ENCODE data around the gene AMZ1.

Gene AMZ1

DNA sequence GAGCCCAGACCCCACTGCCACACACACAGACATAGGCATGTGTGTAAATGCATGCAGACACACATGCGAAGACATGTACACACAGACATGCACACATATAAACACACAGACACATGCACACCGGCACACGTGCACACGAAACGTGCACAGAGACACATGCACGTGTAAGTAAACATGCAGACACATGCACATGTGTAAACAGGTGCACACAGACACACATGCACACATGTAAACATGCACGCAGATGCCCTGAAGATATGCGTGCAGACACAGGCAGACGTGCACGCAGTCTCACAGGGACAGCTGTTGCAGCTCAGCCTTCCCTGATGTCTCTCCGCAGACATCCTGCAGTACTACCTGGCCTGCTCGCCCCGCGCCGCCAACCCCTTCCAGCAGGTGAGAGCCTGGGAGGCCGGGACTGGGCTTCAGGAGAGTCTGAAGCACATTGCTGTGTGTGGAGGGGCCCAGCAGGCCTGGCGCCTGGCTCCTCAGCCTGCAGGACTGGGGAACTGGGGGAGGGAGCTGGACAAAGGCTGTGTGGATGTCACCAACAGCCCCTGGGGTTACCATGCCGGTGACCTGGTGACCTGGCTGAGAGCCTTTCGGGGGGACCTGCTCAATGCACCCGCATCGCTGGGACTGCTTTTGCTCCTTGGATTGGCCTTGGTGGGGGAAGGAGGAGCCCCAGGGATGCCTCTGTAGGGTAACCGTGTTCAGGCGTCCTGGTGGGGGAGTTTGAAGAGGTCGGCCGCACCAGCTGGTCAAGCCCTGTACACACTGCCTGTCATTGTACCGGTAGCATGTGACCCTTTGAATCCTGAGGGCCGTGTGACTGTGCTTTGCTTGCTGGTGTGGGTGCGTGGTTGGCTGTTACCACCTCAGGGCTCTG is 35.9 kb upstream of the AMZ1 start:
- DNase-seq (ENCODE audit: low read depth) = no peak

DNA sequence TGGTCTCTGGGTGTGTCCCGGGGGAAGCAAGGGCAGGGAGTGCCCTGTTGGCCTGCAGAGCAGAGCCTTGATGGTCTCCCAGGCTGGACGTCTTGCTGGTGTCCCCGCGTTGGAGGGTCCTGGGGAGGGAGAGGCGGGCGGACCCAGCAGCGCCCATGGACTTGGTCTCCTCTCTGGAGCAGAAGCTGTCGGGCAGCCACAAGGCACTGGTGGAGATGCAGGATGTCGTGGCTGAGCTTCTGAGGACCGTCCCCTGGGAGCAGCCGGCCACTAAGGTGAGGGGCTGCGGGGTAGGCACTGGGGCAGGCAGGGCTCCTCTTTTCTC is 35.3 kb upstream of the AMZ1 start:
- DNase-seq (ENCODE audit: low read depth) = no peak

DNA sequence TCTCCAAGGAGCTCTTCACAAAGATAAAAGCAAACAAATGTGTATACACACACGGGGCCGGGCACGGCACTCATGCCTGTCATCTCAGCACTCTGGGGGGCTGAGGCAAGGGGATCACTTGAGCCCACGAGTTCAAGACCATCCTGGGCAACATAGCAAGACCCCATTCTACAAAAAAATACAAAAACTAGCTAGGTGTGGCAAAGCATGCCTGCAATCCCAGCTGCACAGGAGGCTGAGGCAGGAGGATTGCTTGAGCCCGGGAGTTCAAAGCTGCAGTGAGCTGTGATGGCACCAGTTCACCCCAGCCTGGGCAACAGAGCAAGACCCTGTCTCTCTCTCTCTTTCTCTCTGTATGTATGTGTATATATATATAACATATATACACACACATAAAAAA is 33.9 kb upstream of the AMZ1 start:
- no peak for DNase-seq (ENCODE audit: low read depth)

DNA sequence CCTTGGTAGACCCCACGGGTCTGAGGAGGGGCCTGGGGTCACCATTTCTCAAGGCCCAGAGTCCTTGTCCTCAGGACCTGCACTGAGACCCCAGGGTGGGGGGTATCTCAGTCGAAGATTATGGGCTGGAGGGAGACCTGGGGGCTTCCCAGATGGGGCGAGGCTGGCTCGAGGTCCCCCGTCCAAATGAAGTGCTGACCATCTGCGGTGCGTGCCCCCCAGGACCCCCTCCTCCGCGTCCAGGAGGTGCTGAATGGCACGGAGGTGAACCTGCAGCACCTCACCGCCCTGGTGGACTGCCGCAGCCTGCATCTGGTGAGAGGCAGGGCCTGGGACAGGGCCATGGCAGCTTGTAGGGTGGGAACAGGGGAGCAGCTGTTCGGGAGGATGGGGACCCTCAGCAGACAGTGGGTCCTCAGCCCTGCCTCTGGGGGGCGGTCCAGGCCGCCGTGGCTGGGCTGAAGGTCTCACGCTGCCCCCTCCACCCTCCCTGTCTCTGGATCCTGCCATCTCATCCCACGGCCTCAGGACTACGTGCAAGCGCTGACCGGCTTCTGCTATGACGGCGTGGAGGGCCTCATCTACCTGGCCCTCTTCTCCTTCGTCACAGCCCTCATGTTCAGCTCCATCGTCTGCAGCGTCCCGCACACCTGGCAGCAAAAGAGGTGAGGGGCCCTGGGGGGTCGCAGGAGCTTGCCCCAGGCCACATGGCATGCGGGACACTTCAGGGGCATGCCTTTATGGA is 32.0 kb upstream of the AMZ1 start:
- no peak for DNase-seq (ENCODE audit: low read depth)

DNA sequence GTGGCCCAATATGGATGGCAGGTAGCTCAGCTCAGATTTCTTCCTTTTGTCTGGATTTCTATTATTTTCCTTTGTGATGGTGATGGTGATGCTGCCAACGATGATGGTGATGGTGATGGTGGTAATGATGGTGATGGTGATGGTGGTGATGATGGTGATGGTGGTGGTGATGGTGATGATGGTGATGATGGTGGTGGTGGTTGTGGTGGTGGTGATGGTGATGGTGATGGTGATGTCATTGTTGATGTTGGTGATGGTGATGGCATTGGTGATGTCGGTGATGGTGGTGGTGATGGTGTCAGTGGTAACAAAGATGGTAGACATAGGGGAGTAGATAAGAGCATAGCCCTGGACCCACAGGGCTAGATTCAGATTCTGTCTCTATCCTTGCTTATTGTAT is 30.8 kb upstream of the AMZ1 start:
- no peak for DNase-seq (ENCODE audit: low read depth)

DNA sequence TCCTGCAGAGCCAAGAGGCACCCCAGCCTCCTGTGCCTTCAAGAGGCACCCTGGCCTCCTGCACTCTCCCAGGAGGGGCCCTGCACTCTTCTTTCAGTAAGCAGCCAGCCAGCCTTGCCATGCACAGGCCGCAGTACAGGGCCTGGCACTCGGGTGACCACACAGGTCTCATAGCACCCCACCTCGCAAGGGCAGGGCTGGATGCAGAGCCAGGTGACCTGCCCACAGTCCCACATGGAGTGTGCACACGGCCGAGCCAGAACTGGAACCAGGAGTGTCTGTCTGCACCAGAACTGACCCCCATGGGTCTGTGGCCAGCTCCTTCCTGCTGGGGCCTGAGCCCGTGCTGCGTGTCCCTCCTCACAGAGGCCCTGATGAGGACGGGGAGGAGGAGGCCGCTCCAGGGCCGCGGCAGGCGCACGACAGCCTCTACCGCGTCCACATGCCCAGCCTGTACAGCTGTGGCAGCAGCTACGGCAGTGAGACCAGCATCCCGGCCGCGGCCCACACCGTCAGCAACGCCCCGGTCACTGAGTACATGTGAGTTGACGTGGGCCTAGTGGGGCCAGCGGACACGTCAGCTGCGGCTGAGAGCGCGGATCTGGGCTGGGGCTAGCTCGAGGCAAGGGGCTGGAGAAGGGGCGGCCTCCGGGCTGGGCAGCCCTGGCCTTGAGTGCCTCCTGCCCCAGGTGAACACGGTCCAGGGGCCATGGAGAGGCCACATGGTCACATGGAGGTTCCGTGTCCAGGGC is 29.9 kb upstream of the AMZ1 start:
- DNase-seq (ENCODE audit: low read depth) = no peak

DNA sequence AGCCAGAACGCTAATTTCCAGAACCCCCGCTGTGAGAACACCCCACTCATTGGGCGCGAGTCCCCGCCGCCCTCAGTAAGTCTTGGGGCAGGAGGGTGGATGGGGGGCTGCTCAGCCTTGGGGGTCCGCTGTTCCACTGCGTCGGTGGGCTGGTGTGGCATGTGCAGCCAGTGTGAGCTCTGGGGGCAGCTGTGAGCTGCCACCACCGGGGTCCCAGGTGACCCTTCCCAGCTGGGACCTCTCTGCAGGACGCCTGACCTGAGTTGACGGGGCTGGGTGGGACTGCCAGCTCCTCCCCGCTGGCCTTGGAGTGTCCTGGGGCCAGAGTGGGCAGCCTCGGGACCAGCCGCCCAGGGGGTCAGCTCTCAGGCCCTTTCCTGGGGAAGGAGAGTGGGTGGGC is 29.1 kb upstream of the AMZ1 start:
- DNase-seq (ENCODE audit: low read depth) = no peak

DNA sequence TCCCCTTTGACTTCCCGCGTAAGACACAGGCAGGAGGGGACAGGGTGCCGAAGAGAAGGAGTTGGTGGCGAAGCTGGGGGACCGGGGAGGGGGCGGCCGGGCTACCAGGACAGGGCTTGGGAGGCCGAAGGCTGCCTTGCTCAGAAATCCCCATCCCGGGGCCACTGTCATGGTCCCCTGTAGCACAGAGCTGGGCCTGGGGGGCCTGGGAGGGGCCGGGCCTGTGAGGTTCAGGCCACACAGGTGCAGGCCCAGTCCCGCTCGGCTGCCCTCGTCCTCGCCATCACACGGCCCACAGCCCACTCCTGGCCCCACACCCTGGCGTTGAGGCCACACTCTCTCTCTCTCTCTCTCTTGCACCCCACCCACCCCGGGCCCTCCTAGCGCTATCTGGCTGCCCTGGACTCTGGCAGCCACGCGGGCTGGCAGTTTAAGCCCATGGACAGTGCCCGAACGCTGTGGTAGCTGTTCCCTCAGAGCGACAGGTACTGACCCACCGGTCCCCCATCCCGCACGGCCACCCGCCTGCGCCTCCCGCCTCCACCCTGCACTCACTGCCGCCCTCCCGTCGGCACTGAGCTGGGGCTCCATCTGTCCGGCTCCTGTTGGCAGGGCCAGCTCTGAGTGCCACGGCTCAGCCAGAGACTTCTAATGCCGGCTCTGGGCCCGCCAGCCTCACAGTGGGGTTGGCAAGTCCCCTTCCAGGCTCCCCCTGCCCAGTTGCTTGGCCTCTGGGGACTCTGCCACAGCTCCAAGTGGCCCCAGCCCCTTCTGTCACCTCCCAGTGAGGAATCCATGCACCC is 28.2 kb upstream of the AMZ1 start:
- DNase-seq (ENCODE audit: low read depth) = no peak

DNA sequence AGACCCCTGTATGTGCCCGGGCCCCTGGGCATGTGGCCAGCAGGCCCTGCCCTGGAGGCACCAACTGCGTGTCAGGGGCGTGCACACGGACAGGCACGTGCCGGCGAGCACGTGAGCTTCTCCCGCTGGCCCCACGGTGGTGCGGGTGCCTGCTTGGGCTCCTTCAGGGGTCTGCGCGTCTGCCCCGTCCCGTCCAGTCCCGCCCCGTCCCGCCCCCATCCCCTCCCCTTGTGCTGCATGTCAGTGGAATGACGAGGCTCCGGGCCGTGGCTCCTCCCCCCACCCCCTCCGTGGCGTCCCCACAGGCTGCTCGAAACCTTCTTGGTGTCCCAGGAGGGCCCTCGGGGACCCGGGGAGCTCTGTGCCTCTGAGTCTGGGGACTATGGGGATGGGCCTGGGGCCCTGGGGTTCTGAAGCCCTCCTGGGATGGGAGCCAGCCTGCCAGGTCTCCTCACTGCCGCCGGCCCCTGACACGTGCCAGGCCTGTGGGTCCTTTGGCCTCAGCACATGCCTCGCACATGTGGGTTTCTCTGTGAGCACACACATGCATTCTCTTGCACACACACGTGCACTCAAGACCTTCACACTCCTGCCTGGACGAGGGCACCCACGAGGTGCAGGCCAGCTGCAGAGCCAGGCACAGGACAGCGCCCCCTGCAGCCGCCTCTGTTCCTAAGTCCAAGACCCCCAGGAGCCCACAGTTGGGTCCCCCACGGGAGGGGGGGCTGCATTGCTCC is 27.5 kb upstream of the AMZ1 start:
- no peak for DNase-seq (ENCODE audit: low read depth)

DNA sequence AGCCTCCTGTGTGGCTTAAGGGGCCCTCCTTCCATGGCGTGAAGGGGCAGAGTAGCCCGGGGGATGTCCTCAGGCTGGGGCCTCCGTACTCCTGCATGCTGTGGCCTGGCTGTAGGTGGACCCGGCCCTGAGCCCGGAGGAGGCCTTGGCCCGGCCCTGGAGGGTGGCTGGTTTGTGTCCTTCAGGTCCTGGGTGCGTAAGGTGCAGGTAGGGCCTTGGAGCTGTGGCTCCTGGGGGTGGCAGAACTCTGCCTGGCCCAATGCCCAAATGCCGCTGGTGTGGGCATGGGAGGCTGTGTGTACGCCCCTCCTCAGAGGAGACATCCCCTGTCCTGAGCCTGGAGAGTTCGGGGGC is 26.9 kb upstream of the AMZ1 start:
- DNase-seq (ENCODE audit: low read depth) = no peak

DNA sequence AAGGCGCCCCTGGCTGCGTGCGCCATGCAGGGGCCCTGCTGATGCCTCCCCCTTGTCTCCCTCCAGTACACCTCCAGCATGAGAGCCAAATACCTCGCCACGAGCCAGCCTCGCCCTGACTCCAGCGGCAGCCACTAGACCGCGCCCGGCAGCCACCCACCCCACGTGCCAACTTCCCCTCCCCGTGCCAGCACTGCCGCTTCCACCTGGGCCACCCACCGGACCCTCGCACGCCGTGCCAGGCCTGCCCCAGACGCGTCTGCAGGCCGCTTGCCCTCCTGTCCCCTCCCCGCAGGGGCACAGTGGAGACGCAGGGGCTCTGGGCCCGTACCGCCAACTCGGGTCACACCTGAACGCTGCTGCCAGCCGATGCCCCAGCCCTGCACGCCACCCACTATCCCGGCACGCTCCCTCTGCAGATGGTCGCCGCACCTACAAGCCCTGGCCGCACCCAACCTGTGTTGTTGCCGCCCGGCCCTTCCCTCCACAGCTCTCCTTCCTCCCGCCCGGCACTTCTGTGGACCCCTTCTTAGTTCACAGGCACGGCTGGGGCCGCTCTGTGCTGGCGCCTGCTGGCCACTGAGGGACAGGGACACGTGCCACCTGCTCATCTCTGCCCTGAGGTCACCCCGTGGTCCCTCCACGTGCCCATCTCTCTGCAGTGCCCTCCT is 26.3 kb upstream of the AMZ1 start:
- no peak for DNase-seq (ENCODE audit: low read depth)

DNA sequence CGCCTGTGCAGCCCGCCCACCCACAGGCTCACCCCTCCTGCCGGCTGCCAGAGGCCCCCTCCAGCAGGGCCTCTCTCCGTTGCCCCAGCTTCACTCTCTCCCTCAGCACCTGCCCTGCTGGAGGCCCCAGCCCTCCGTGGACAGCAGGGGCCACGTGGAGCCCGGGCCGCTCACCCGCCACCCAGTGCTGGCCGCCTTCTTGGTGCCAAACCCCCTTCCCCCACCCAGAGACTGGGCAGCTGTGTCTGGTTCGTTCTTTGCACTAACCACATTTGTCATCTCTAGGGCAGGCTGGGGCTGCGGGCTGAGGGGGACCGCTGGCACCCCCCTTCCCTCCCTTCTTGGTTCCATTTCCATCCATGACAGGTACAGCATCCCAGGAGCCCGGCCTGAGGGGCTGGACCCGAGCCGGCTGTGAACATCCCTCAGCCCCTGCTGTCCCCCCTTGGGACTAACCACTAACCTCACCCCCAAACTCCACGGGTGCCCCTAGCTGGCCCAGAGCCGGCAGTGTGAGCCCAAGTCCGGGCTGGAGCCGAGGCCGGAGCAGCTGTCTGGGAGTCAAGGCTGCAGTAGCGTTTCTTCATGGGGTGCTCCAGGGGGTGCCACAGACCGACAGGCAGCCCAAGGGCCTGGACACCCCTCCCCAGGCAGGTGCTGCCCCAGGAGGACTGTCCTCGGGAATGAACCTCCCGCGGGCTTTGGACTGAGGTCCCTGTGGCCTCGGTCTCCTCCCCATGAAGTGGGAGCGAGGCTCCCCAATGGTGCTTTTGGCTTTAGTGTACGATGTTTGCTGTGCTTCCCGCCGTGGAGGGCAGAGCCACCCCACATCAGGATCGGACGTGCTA is 25.5 kb upstream of the AMZ1 start:
- DNase-seq (ENCODE audit: low read depth) = no peak

DNA sequence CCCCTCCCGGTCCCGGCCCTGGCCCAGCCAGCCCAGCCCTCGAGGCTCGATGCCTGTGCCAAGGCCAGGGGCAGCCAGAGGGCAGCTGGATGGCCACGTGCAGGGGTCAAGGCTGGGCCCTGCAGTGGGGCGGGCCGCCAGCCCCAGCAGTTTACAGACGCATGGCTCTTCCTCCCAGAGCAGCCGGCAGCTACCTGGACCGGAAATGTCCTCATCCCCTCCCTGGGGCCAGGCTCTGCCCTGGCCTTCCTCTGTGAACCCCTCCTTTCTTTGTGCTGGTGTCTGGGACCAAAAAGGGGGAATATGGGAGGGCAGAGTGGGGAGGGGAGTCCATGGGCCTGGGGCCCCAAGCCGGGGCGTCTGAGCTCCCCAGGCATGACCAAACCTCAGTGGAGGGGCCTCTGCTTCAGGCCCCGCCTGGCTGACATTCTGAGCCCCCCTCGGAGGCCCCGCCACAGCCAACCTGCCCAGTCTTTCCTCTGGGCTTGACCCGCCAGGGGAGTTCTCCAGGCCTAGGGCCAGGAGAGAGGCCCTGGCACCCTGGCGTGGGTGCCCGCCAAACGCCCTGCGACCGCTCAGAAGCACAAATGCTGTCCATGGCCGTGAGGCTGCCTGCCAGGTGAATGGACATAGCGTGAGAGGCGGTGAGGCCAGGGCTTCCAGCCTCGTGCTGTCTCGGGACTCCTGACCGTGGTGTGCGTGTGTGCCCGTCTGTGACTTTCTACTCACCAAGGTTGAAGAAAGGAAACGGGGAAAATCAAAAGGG is 24.7 kb upstream of the AMZ1 start:
- DNase-seq (ENCODE audit: low read depth) = no peak

DNA sequence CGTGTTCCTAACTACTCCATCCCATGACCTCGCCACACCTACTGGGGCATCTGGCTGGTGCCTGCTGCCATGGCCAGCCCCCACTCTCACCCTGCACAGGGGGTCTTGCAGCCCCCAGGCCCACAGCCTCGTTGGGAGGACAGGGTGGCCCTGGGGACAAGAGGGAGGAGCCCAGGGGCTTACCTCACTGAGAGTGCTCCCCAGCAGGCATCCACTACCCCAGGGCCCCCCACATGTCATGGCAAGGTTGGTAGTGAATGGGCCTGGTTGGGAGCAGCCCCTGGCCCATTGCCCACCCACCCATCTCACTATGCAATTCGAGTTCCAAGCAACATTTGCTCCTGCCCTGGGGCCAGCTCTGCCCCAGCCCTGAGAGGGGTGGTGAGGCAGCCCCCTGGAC is 24.0 kb upstream of the AMZ1 start:
- DNase-seq (ENCODE audit: low read depth) = no peak

DNA sequence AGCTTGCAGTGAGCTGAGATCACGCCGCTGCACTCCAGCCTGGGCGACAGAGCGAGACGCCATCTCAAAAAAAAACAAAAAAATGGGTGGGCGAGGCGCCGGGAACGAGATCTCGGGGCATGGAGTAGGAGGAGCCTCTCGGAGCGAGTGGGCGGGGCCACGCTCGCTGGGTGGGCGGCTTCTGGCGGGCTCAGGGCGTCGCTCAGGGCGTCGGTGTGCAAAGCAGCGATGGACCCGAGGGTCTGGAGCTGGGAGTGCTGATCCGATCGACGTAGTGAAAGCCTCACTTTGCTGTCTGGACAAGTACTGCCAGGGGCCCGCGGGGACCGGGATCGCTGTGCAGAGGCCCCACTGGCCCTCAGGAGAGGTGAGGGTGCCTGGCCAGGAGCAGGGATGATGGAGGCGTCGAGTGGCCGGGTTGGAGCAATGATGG is 22.6 kb upstream of the AMZ1 start:
- DNase-seq (ENCODE audit: low read depth) = no peak

DNA sequence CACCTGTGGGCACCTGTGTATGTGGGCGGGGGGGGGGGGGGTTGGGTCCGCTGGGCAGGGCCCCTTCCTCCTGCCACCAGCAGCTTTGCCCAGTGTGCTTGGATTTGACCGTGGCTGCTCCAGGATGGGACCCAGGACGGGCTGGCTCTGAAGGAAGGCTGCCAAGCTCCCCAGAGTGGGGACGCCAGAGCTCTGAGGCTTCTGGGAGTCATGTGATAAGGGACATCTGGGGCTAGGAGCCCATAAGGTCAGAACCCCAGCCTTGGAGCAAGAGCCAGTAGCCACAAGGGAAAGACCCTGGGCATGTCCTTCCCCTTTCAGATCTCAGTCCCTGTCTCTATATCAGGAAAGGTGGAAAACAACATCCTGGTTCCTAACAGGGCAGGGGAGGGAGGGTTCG is 21.8 kb upstream of the AMZ1 start:
- DNase-seq (ENCODE audit: low read depth) = no peak

DNA sequence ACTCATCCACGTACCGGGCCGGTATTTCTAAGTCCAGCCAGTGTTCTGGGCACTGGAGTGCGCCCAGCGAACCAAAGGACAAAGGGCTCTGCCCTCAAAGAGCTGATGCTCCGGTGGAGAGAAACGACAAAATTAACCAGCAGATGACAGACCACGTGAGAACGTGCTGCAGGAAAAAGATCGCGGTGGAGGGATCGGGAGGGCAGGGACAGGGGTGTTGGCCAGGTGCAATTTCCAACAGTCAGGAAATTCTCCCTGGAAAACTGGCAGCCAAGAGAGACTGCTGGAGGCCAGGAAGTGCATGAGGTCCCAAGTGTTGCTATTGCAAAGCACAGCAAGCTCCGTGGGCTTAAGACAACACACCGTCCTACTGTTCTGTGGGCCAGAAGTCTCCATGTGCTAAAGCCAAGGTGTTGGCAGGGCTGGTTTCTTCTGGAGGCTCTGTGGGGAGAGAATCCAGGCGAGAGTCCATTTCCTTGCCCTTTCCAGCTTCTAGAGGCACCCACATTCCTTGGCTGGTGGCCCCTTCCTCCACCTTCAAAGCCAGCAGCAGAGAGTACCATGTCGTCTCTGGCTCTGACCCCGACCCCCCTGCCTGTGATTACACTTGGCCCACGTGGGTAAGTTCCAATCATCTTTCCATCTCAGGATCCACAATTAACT is 21.3 kb upstream of the AMZ1 start:
- DNase-seq (ENCODE audit: low read depth) = no peak

DNA sequence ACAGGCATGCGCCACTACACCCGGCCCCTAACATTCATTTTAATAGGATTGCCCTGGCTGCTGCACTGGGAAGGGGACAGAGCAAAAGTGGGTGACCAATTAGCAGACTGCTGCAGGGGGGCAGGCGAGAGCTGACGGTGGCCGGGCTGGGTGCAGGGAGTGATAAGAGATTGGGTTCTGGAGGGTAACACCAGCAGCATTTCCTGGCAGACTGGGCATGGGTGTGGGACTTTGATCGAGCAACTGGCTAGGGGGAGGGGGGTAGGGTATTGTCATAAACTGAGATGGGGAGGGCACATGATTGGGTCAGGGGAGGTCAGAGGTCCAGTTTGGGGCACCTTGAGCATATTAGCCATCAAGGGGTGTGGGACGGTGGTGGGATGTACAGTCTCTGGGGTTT is 20.2 kb upstream of the AMZ1 start:
- DNase-seq (ENCODE audit: low read depth) = no peak

DNA sequence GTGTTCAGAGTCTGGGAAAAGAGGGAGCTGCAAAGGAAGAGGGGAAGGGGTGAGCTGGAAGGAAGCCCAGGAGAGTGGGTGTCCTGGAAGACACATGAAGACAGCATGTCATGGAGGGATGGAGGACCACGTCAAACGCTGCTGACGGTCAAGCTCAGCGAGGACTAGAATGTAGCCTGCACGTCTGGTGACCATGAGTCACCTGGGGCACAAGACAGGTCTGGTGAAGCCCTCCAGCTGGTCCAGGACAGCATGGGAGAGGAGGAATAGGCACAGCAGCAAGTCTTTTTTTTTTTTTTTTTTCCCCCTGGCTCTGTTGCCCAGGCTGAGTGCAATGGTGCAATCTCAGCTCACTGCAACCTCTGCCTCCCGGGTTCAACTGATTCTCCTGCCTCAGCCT is 19.6 kb upstream of the AMZ1 start:
- DNase-seq (ENCODE audit: low read depth) = no peak

Measured in fibroblast of the conjunctiva (primary cell).